Ascending aorta (tissue), 2 donors: ENCODE results near the gene OR2K2. TPM values are rescaled to one million over a fixed set of nuclear protein-coding genes. Genes with fewer than 3 reads are reported as not detected.
"Not testable (repeated sequence)": the region's sequence is repeated elsewhere in the genome, so short reads cannot be mapped to it uniquely, and the experiment has no call there.

Experiments used
- DNase-seq, 2 donors: peaks; one replicate each; pipeline ENCODE4 v3.0.0-alpha.2; 2019; ENCODE audit warnings: low spot score in 2 of 2
- H3K27ac ChIP-seq, 2 donors: fragments of 200-600 bp; sonication (generic); one replicate each; pipeline ENCODE4 v1.5.1; 2016 to 2017; ENCODE audit warnings: mild to moderate bottlenecking in 1 of 2
- H3K27me3 ChIP-seq: fragments of 200-600 bp; sonication (generic); one replicate; pipeline ENCODE4 v1.5.1; 2017
- H3K36me3 ChIP-seq, 2 donors: fragments of 200-600 bp; sonication (generic); one replicate each; pipeline ENCODE4 v1.5.1; 2016
- H3K4me1 ChIP-seq, 2 donors: fragments of 200-600 bp; sonication (generic); one replicate each; pipeline ENCODE4 v1.5.1; 2016 to 2017; ENCODE audit warnings: mild to moderate bottlenecking in 1 of 2
- H3K4me3 ChIP-seq, 2 donors: fragments of 200-600 bp; sonication (generic); one replicate each; pipeline ENCODE4 v1.5.1; 2016 to 2017; ENCODE audit warnings: mild to moderate bottlenecking in 1 of 2
- H3K9me3 ChIP-seq, 2 donors: fragments of 200-600 bp; sonication (generic); one replicate each; pipeline ENCODE4 v1.5.1; 2016
- intact Hi-C: fragments of 100-400 bp; cut with DNase I; formaldehyde crosslinking; loops from one replicate; pipeline ENCODE4 v1.15.1; 2023
- total RNA-seq: library from RNA; depleted of rRNA; stranded (reverse); fragments of >200 nt; gene quantifications from one replicate; pipeline ENCODE4 v1.1.0, GENCODE V29; 2016
- TF ChIP-seq, protein P1 (sequence below), 3 experiments: fragments of 200-600 bp in 2 of 3; fragments of 450-650 bp in 1 of 3; sonication (generic) in 2 of 3; IDR thresholded peaks; one replicate each; pipeline ENCODE4 v1.5.1; 2016 to 2019; ENCODE audit warnings: antibody characterized with exemption in 3 of 3, mild to moderate bottlenecking in 1 of 3, moderate library complexity in 1 of 3

OR2K2 gene
- total RNA-seq, 1 donor from 2014 or later = not detected

DNA sequence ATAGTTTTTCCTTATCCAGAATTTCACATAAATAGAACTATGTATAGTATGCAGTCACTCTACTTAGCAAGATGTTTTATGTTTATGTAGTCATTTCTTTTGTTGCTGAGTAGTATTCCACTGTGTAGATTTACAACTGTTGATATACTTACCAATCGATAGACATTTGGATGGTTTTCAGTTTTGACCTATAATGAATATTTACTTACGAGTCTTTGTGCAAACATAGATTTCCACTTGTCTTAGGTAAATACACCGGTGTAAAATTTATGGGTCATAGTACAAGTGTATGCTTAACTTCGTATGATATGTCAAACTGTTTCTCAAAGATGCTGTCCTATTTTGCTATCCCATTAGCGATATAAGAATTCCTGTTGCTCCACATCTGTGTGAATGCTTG, 19.7 kb upstream of the OR2K2 start:
- no peak for DNase-seq
- Histone ChIP-seq H3K27me3 (no peaks in the 10 kb centered on the region), H3K4me3 (no peak overlapping the region), H3K36me3 (no peaks in the 10 kb centered on the region), H3K4me1 (no peaks in the 10 kb centered on the region), H3K27ac (no peak overlapping the region), H3K9me3 (no peaks in the 10 kb centered on the region)
- intact Hi-C loops = no loop called here
- TF ChIP-seq, protein P1, sequence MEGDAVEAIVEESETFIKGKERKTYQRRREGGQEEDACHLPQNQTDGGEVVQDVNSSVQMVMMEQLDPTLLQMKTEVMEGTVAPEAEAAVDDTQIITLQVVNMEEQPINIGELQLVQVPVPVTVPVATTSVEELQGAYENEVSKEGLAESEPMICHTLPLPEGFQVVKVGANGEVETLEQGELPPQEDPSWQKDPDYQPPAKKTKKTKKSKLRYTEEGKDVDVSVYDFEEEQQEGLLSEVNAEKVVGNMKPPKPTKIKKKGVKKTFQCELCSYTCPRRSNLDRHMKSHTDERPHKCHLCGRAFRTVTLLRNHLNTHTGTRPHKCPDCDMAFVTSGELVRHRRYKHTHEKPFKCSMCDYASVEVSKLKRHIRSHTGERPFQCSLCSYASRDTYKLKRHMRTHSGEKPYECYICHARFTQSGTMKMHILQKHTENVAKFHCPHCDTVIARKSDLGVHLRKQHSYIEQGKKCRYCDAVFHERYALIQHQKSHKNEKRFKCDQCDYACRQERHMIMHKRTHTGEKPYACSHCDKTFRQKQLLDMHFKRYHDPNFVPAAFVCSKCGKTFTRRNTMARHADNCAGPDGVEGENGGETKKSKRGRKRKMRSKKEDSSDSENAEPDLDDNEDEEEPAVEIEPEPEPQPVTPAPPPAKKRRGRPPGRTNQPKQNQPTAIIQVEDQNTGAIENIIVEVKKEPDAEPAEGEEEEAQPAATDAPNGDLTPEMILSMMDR (IDR thresholded peaks at IDR 0.05) = no peak

DNA sequence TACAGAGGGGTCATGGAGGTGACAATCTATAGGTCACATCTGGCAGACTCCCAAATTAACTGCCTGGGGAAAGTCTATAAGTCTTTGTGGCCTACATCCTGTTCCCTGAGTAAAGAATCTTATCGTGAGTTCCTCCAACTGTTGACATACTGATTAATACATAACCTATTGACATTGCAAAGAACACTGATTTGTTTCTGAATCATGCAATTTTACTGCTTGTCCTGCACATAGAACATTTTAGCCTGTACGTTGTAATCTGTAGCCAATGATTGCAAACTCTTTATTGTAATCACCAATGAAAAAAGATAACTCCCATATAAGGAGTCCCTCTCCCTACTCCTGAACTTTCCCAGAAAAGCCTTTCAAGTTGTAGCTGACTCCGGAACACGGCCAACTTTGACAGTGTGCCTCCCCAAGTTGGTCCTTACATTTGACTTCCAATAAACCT, 18.8 kb upstream of the OR2K2 start:
- no peak overlapping the region for H3K27ac ChIP-seq
- no peaks in the 10 kb centered on the region for H3K4me1 ChIP-seq
- H3K27me3 ChIP-seq = no peaks in the 10 kb centered on the region
- H3K36me3 ChIP-seq = no peaks in the 10 kb centered on the region
- no peak overlapping the region for H3K4me3 ChIP-seq
- no peak for DNase-seq
- no peaks in the 10 kb centered on the region for H3K9me3 ChIP-seq
- TF ChIP-seq, protein P1 (IDR thresholded peaks at IDR 0.05) = no peak
- intact Hi-C loops = no loop called here

DNA sequence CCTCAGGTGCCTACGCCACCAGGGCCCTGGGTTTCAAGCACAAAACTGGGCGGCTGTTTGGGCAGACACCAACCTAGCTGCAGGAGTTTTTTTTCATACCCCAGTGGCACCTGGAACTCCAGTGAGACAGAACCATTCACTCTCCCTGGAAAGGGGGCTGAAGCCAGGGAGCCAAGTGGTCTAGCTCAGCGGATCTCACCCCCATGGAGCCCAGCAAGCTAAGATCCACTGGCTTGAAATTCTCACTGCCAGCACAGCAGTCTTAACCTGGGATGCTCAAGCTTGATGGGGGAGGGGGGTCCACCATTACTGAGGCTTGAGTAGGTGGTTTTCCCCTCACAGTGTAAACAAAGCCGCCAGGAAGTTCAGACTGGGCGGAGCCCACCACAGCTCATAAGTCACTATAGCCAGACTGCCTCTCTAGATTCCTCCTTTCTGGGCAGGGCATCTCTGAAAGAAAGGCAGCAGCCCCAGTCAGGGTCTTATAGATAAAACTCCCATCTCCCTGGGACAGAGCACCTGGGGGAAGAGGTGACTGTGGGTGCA, 4.4 kb upstream of the OR2K2 start:
- intact Hi-C loops = not testable (repeated sequence)

DNA sequence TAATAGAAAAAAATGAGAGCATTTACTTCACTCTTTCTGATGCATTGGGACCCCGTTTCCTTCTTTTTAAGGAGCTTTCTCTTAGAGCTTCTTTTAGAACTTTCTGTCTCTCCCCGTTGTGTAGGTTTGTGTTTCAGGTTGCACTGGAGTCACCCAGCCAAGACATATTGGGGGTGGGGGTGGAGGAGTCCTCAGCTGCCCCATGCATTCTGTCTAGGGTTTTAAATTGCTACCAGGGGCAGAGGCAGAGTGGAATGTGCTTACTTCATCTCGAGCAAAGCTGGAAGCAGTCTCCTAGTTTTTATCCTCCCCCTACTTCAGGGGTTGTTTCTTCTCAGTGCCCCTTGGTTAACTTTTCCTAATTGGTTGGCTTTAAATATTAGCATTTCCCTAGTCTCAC, 9.4 kb downstream of the OR2K2 start:
- intact Hi-C loops = no loop called here
- H3K27ac ChIP-seq = no peak overlapping the region
- no peaks in the 10 kb centered on the region for H3K4me1 ChIP-seq
- H3K4me3 ChIP-seq = no peak overlapping the region
- no peak for DNase-seq
- H3K36me3 ChIP-seq = no peaks in the 10 kb centered on the region
- no peaks in the 10 kb centered on the region for H3K27me3 ChIP-seq
- H3K9me3 ChIP-seq = no peaks in the 10 kb centered on the region
- TF ChIP-seq, protein P1 (IDR thresholded peaks at IDR 0.05) = no peak

More for the DNA sequence above, 4.4 kb upstream of the OR2K2 start:
- H3K36me3 ChIP-seq, H3K27ac ChIP-seq, H3K27me3 ChIP-seq, DNase-seq, H3K4me1 ChIP-seq, H3K9me3 ChIP-seq, H3K4me3 ChIP-seq: not testable (repeated sequence)

DNA sequence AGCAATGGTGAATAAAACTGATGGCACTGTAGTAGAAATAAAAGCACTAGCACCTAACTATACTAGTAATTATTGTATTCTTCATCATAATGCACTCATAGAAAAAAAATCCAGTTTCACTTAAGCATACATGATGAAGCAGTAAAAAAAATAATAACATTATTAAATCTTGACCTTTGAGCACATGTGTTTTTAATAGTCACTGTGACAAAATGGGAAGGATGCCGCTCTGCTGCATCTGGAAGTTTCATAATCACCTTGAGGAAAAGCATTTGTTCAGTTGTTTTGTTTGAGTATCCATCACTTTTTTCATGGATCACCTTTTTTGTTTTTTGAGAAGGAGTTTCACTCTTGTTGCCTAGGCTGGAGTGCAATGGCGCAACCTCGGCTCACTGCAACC, 13.2 kb downstream of the OR2K2 start:
- intact Hi-C loops = no loop called here
- Histone ChIP-seq H3K4me3 (no peak overlapping the region), H3K27ac (no peak overlapping the region), H3K36me3 (no peaks in the 10 kb centered on the region), H3K4me1 (no peaks in the 10 kb centered on the region), H3K27me3 (no peaks in the 10 kb centered on the region), H3K9me3 (no peaks in the 10 kb centered on the region)
- TF ChIP-seq, protein P1 (IDR thresholded peaks at IDR 0.05) = no peak
- DNase-seq = no peak

DNA sequence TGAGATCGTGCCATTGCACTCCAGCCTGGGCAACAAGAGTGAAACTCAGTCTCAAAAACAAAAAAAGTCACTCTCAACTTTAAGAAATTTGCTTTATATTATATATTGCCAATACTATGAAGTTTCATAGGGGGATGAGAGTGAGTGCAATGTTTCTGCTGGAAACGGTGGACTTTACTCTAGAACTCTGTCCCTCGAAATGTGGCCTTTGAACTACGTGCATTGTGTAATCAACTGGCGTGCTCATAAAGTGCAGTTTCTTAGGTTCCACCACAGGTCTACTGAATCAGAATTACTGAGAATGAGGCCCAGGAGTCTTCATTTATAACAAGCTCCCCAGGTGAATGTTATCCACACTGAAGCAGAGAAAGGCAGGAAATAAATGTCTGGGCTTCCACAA, 24.1 kb downstream of the OR2K2 start:
- H3K4me1 ChIP-seq = no peaks in the 10 kb centered on the region
- no peak overlapping the region for H3K4me3 ChIP-seq
- intact Hi-C loops = loop anchor here (10.0 kb wide), 1 partner anchor 851 kb away; no protein-coding TSS in a partner anchor
- TF ChIP-seq, protein P1 (IDR thresholded peaks at IDR 0.05) = no peak
- H3K27ac ChIP-seq = no peak overlapping the region
- no peaks in the 10 kb centered on the region for H3K36me3 ChIP-seq
- no peaks in the 10 kb centered on the region for H3K9me3 ChIP-seq
- DNase-seq = no peak
- no peaks in the 10 kb centered on the region for H3K27me3 ChIP-seq

DNA sequence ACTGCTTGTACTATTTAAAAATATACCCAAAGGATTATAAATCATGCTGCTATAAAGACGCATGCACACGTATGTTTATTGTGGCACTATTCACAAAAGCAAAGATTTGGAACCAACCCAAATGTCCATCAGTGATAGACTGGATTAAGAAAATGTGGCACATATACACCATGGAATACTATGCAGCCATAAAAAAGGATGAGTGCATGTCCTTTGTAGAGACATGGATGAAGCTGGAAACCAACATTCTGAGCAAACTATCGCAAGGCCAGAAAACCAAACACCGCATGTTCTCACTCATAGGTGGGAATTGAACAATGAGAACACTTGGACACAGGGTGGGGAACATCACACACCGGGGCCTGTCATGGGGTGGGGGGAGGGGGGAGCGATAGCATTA, 26.0 kb downstream of the OR2K2 start:
- not testable (repeated sequence) for DNase-seq, H3K27me3 ChIP-seq, H3K4me1 ChIP-seq, H3K27ac ChIP-seq, H3K36me3 ChIP-seq, H3K4me3 ChIP-seq, H3K9me3 ChIP-seq
- intact Hi-C loops = loop anchor here (10.0 kb wide), 1 partner anchor 849 kb away; no protein-coding TSS in a partner anchor
